NCI-H187 treated with DMSO at 0.1 percent for 48 hours (cell line): ENCODE measurements around the gene DEGS2.
A peak's percentile ranks its signal among the peaks of the same experiment; 100 is the strongest.

Experiments
- DNase-seq: peaks from one replicate; lab custom pipeline; 2025; lab: John Stamatoyannopoulos, UW

Gene DEGS2

GRCh38 chr14:100147691-100148464 lies 11.6 kb downstream of the DEGS2 start:
- DNase-seq, result no peak

DNA sequence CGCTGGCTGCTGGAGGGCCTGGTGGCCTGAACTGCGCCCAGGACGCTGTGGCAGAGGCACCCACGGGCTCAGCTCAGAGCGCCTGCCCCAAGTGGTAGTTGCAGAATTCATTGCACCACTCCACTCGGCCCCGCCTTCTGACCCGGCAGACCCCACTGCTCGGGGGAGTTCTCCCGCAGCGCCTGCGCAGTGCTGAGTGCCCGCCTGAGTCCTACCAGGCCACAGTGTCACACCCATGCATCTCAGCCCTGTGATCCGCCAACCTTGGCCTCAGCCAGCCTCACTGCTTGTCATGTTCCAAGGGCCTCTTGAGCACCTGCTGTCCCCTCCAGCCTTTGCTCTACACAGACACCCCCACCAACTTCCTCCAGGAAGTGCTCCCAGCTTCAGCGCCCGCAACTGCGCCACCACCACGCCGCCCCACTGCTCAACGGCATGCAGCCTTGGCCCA lies 12.2 kb downstream of the DEGS2 start:
- no peak for DNase-seq

GRCh38 chr14:100146531-100147091 lies 12.8 kb downstream of the DEGS2 start:
- no peak for DNase-seq

- DNase-seq, result no peak
Observed at GRCh38 chr14:100145682-100146464, 13.6 kb downstream of the DEGS2 start.

- no peak for DNase-seq
Observed at GRCh38 chr14:100144996-100145646, 14.3 kb downstream of the DEGS2 start.

DNA sequence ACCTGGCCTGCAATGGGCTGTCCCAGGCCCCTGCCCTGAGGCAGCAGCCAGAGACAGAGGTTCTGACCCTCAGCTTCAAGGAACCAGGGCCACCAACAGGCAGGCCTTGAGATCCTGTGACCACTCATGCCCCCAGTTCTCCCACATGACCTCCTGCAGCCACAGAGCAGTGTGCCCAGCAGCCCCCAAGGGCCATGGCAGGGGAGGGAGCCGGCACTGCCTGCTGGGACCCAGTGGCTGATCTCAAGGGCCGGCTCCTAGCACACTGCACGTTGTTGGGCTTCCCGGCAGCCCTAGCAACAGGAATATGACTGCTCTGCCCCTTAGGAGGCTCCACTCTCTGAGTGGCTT lies 14.8 kb downstream of the DEGS2 start:
- no peak for DNase-seq

- DNase-seq, result no peak
Observed at GRCh38 chr14:100143934-100144333, 15.5 kb downstream of the DEGS2 start.

GRCh38 chr14:100143523-100143922 lies 15.9 kb downstream of the DEGS2 start:
- DNase-seq, result no peak

DNA sequence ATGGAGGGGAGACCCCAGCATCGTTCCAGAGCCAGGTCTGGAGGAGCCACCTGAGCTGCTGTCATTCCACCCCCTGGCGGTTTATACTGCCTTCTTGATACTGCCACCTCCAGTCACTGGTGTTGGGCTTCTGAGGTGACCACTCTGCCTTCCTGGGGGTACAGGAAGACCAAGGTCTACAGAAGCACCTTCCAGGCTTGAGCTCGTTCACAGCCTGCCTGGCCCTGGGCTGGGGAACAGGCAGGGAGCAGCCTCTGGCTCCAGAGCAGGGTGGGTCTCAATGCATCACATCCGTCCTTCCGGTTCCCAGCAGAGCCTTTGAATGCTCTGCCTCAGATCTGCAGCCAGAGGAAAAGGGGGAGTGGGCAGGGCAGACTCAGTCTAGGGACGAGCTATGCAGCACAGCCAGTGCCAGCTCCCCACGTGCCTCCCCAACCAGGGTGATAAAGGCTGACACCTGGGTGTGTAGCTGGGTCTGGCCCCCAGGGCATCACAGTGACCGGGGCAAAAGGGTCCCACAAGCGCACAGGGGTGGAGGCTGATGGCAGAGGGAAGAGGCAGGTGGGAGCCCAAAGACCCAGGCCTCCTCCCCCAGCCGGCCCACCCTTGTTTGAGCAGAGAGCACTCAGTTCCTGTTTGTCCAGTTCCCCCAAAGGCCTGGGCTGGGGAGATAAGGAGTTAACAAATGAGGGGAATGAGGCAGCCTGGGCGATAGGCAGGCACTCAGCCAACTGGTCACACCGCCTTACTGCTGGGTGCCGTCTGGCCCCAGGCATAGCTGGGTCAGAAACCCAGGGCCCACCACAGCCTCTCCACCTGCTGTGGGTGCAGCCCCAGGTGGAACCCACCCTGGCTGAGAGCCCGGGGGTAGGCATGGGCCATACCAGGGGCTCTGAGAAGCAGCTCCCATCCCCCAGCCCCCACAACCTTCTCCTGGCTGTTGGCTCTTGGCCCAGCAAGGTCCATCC lies 17.1 kb downstream of the DEGS2 start:
- DNase-seq, result no peak

GRCh38 chr14:100141098-100141497 lies 18.3 kb downstream of the DEGS2 start:
- DNase-seq, result no peak

DNA sequence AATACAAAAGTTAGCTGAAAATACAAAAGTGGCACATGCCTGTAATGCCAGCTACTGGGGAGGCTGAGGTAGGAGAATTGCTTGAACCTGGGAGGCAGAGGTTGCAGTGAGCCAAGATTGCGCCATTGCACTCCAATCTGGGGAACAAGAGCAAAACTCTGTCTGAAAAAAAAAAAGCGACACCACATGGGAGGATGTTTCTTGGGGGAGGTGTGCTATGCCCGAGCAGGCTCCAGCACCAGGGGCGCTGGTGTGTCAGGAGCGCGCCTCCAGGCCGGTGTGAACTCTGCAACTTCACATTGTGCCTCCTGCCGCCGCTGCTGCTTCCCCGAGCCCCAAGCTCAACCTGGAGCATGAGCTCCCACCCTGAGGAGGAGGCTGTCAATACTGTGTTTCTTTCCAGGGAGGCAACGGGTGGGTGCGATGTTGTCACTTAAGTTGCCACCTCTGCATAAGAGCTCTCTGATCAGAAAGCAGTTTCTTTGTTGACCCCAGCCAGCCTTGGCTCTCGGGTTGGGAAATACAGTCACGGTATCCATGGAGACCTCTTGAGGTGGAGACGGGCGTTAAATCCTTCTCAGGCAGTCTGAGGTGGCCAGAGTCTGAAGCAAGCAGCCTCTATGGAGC lies 18.9 kb downstream of the DEGS2 start:
- peak; percentile 52 for DNase-seq

GRCh38 chr14:100138955-100139354 lies 20.5 kb downstream of the DEGS2 start:
- DNase-seq, result no peak

GRCh38 chr14:100138082-100138787 lies 21.2 kb downstream of the DEGS2 start:
- no peak for DNase-seq

GRCh38 chr14:100137173-100137572 lies 22.3 kb downstream of the DEGS2 start:
- DNase-seq, result no peak

- DNase-seq, result no peak
Observed at GRCh38 chr14:100135784-100136183, 23.7 kb downstream of the DEGS2 start.

DNA sequence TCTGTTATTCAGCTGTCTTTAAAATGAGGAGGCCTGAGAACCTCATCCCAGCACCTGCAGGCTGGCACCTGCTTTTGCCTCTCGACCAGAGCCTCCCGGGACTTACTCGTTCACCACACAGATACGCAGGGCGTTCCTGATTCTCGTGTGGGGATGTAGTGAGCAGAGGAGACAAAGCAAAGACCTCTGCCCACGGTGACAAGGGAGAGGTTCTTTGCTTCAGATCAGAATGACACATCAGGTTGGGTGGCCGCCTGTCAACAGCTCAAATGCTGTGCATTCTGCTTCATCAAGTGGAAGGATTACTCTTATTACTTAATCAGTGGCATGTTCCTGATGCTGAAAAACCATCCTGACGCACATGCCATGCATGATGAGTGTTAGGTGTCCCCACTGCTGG lies 24.4 kb downstream of the DEGS2 start:
- no peak for DNase-seq

DNA sequence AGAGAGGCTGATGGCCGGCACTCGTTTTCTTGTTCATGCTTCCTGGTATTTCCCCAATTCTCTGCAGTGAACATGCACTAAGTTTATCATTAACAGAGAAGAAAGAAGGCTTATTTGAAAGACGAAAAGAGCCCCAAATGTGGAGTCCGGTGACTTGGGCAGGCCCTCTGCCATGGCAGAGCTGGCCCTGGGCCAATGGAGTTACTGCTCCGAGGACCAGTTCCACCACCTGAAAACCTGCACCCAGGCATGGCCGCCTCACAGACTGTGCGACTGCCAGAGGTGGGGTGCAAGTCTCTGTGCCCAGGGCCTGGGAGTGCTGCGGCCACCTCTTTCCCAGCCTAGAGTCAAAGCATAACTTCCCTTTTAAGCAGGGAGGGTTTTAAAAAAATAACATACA lies 24.9 kb downstream of the DEGS2 start:
- DNase-seq, result no peak

- DNase-seq, result no peak
Observed at GRCh38 chr14:100132903-100133510, 26.4 kb downstream of the DEGS2 start.

- no peak for DNase-seq
Observed at GRCh38 chr14:100132161-100132902, 27.1 kb downstream of the DEGS2 start.
